ENCODE data around the gene BBS5.

The BBS5 gene

GRCh38 chr2:169509298-169509885 lies 30.1 kb downstream of the BBS5 start, which contains the start of gene KLHL41:
TSS of gene KLHL41 (plus strand) at chr2:169509702. CDS start at chr2:169509779, 77 bp downstream.
- DNase-seq = peak; percentile 30

GRCh38 chr2:169509955-169510354 lies 30.7 kb downstream of the BBS5 start:
- Histone ChIP-seq H3K27ac (peak overlapping the region; percentile 33; the same call in 1 of the 2 replicates), H3K36me3 (0 out of 2 replicates have a peak, but pooled peaks cover 3% of the 10 kb centered on the region), H3K9me3 (ENCODE audit: severe bottlenecking) (no peaks in the 10 kb centered on the region), H3K4me3 (ENCODE audit: low read depth, low read length) (peak overlapping the region; percentile 2; the same call in 1 of the 2 replicates), H3K27me3 (ENCODE audit: insufficient read depth, low read depth, severe bottlenecking) (no peaks in the 10 kb centered on the region)
- DNase-seq = no peak
- TF ChIP-seq CTCF (IDR thresholded peaks at IDR 0.05; ENCODE audit: low read depth, low read length) = no peak

More at GRCh38 chr2:169509298-169509885, 30.1 kb downstream of the BBS5 start, which contains the start of gene KLHL41:
- peak within 1 kb of the TSS; percentile 2; the same call in 1 of the 2 replicates for H3K4me3 ChIP-seq (ENCODE audit: low read depth, low read length)
- H3K27ac ChIP-seq = peak within 1 kb of the TSS; percentile 33; the same call in 1 of the 2 replicates
- peaks cover 5% of the 10 kb centered on the region; the same call in 1 of the 2 replicates for H3K36me3 ChIP-seq
- H3K27me3 ChIP-seq (ENCODE audit: insufficient read depth, low read depth, severe bottlenecking) = no peaks in the 10 kb centered on the region
- no peak for TF ChIP-seq CTCF (IDR thresholded peaks at IDR 0.05; ENCODE audit: low read depth, low read length)
- no peaks in the 10 kb centered on the region for H3K9me3 ChIP-seq (ENCODE audit: severe bottlenecking)

GRCh38 chr2:169510496-169510895 lies 31.2 kb downstream of the BBS5 start:
- Histone ChIP-seq H3K4me3 (ENCODE audit: low read depth, low read length) (no peak overlapping the region), H3K27me3 (ENCODE audit: insufficient read depth, low read depth, severe bottlenecking) (no peaks in the 10 kb centered on the region), H3K9me3 (ENCODE audit: severe bottlenecking) (no peaks in the 10 kb centered on the region), H3K27ac (no peak overlapping the region), H3K36me3 (0 out of 2 replicates have a peak, but pooled peaks cover 3% of the 10 kb centered on the region)
- DNase-seq = no peak
- TF ChIP-seq CTCF (IDR thresholded peaks at IDR 0.05; ENCODE audit: low read depth, low read length) = no peak

GRCh38 chr2:169511818-169512217 lies 32.5 kb downstream of the BBS5 start:
- H3K4me3 ChIP-seq (ENCODE audit: low read depth, low read length) = no peak overlapping the region
- H3K36me3 ChIP-seq = no peaks in the 10 kb centered on the region
- no peaks in the 10 kb centered on the region for H3K27me3 ChIP-seq (ENCODE audit: insufficient read depth, low read depth, severe bottlenecking)
- no peak overlapping the region for H3K27ac ChIP-seq
- H3K9me3 ChIP-seq (ENCODE audit: severe bottlenecking) = no peaks in the 10 kb centered on the region
- no peak for DNase-seq
- no peak for TF ChIP-seq CTCF (IDR thresholded peaks at IDR 0.05; ENCODE audit: low read depth, low read length)

GRCh38 chr2:169512525-169512924 lies 33.2 kb downstream of the BBS5 start:
- Histone ChIP-seq H3K27me3 (ENCODE audit: insufficient read depth, low read depth, severe bottlenecking) (no peaks in the 10 kb centered on the region), H3K36me3 (no peaks in the 10 kb centered on the region), H3K27ac (no peak overlapping the region), H3K9me3 (ENCODE audit: severe bottlenecking) (no peaks in the 10 kb centered on the region), H3K4me3 (ENCODE audit: low read depth, low read length) (no peak overlapping the region)
- no peak for DNase-seq
- TF ChIP-seq CTCF (IDR thresholded peaks at IDR 0.05; ENCODE audit: low read depth, low read length) = no peak
